Mesenchymal stem cell (in vitro differentiated cells and primary cell): ENCODE results near the gene TNNI3K.

Experiments used
- DNase-seq: peaks from one replicate; pipeline ENCODE4 v3.0.0-alpha.2; 2013
- H2AFZ ChIP-seq: one replicate; pipeline ENCODE4 v1.6.1; 2013; ENCODE audit warnings: low read depth, mild to moderate bottlenecking, control low read depth, inconsistent platforms, low read length, moderate library complexity
- H2AK5ac ChIP-seq: 2 replicates; pipeline ENCODE4 v1.6.1; 2013; ENCODE audit warnings: low read length, moderate library complexity, mild to moderate bottlenecking, inconsistent platforms; ENCODE audit not compliant: severe bottlenecking
- H2BK120ac ChIP-seq: one replicate; pipeline ENCODE4 v1.6.1; 2013; ENCODE audit warnings: low read depth, mild to moderate bottlenecking, inconsistent platforms, low read length, moderate library complexity
- H2BK12ac ChIP-seq, 2 experiments: one replicate each; pipeline ENCODE4 v1.6.1; 2013; ENCODE audit warnings: inconsistent platforms in 2 of 2, low read length in 2 of 2, mild to moderate bottlenecking in 2 of 2, moderate library complexity in 2 of 2, control low read depth in 1 of 2
- H2BK15ac ChIP-seq: one replicate; pipeline ENCODE4 v1.6.1; 2013; ENCODE audit warnings: mild to moderate bottlenecking, low read depth, inconsistent platforms; ENCODE audit not compliant: poor library complexity, severe bottlenecking
- H2BK5ac ChIP-seq: 2 replicates; pipeline ENCODE4 v1.6.1; 2013; ENCODE audit warnings: low read depth, mild to moderate bottlenecking, low read length, control low read depth, inconsistent platforms; ENCODE audit not compliant: poor library complexity, severe bottlenecking
- H3K14ac ChIP-seq, 2 experiments: one replicate each; pipeline ENCODE4 v1.6.1; 2013; ENCODE audit warnings: inconsistent platforms in 2 of 2, low read length in 2 of 2, control low read depth in 1 of 2, mild to moderate bottlenecking in 1 of 2, moderate library complexity in 1 of 2
- H3K18ac ChIP-seq, 2 experiments: one replicate each; pipeline ENCODE4 v1.6.1; 2013; ENCODE audit warnings: inconsistent platforms in 2 of 2, low read length in 2 of 2, control low read depth in 1 of 2, low read depth in 1 of 2, mild to moderate bottlenecking in 1 of 2
- H3K23ac ChIP-seq, 2 experiments: one replicate each; pipeline ENCODE4 v1.6.1; 2013; ENCODE audit warnings: inconsistent platforms in 2 of 2, low read length in 2 of 2, mild to moderate bottlenecking in 2 of 2, moderate library complexity in 2 of 2, control low read depth in 1 of 2
- H3K27ac ChIP-seq: 2 replicates; pipeline ENCODE4 v1.5.1; 2013; ENCODE audit warnings: mild to moderate bottlenecking, moderate library complexity, low read length, control low read depth, inconsistent platforms; ENCODE audit not compliant: poor library complexity, severe bottlenecking
- H3K27me3 ChIP-seq, 2 experiments: 2 replicates each; pipeline versions ENCODE4 v1.6.1 to v1.7.0; 2013; ENCODE audit warnings: low read length in 2 of 2, mild to moderate bottlenecking in 2 of 2, moderate library complexity in 2 of 2, control low read depth in 1 of 2, inconsistent platforms in 1 of 2; ENCODE audit not compliant: control insufficient read depth in 1 of 2, insufficient read depth in 1 of 2
- H3K36me3 ChIP-seq, 2 experiments: 2 replicates each; pipeline versions ENCODE4 v1.6.1 to v1.7.0; 2013; ENCODE audit warnings: low read length in 2 of 2, control low read depth in 1 of 2, inconsistent platforms in 1 of 2, low read depth in 1 of 2, mild to moderate bottlenecking in 1 of 2; ENCODE audit not compliant: insufficient read depth in 2 of 2, control insufficient read depth in 1 of 2
- H3K4ac ChIP-seq, 2 experiments: one replicate each; pipeline ENCODE4 v1.6.1; 2013; ENCODE audit warnings: inconsistent platforms in 2 of 2, low read length in 2 of 2, mild to moderate bottlenecking in 2 of 2, moderate library complexity in 2 of 2, control low read depth in 1 of 2, low read depth in 1 of 2
- H3K4me1 ChIP-seq: 2 replicates; pipeline ENCODE4 v1.6.1; 2013; ENCODE audit warnings: low read depth, low read length, control low read depth; ENCODE audit not compliant: control insufficient read depth, insufficient read depth
- H3K4me2 ChIP-seq: 2 replicates; pipeline ENCODE4 v1.6.1; 2013; ENCODE audit warnings: low read length, mild to moderate bottlenecking, inconsistent platforms; ENCODE audit not compliant: poor library complexity, severe bottlenecking
- H3K4me3 ChIP-seq, 2 experiments: 2 replicates each; pipeline versions ENCODE4 v1.5.1 to v1.7.0; 2013; ENCODE audit warnings: low read length in 2 of 2, mild to moderate bottlenecking in 2 of 2, control low read depth in 1 of 2, low read depth in 1 of 2; ENCODE audit not compliant: insufficient read depth in 1 of 2
- H3K79me1 ChIP-seq: replicated peaks from 2 replicates; pipeline ENCODE4 v1.6.1; 2013; ENCODE audit warnings: mild to moderate bottlenecking, control low read depth, low read length, inconsistent platforms; ENCODE audit not compliant: poor library complexity, severe bottlenecking
- H3K9ac ChIP-seq: 2 replicates; pipeline ENCODE4 v1.7.0; 2013; ENCODE audit warnings: mild to moderate bottlenecking, low read length, moderate library complexity
- H3K9me3 ChIP-seq: 2 replicates; pipeline ENCODE4 v1.7.0; 2013; ENCODE audit warnings: mild to moderate bottlenecking, low read length; ENCODE audit not compliant: control insufficient read depth
- H4K8ac ChIP-seq: one replicate; pipeline ENCODE4 v1.6.1; 2013; ENCODE audit warnings: inconsistent platforms, mild to moderate bottlenecking, low read length, moderate library complexity
- H4K91ac ChIP-seq: one replicate; pipeline ENCODE4 v1.6.1; 2013; ENCODE audit warnings: mild to moderate bottlenecking, low read length, inconsistent platforms
- WGBS: methylation state at CpG from one replicate; pipeline ENCODE4 v1.1.7; 2013; ENCODE audit warnings: mixed read lengths; 5-methylcytosine and 5-hydroxymethylcytosine counted together

Gene TNNI3K

DNA sequence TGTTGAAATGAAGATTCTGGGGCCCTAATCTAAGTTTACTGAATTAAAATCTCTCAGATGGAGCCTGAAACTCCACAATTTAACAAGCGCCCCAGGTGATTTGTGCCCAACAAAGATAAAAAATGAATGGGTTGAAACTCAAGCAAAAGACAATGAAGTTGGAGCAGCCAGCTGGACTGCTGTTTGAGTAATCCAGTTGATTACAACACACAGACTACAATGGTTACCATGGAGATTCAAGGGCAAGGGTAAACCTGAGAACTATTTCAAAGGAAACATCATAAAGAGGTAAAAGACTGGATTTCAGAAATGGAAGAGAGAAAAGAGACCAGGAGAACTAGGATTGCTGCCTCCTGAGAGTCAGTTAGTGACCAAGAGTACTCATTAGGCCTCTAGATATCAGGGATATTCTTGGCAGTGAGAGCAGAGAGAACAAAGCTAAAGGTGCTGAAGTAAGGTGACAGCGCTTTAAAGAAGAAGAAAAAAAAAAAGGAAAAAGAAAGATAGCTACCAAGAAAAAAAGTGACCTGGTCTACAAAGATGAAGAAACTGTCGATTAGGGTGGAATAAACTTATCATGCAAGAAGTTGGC is 232.7 kb downstream of the TNNI3K start:
- no peak for DNase-seq
- Histone ChIP-seq H2AK5ac (no peak overlapping the region), H3K4me3 (no peak overlapping the region), H3K14ac (no peak overlapping the region), H3K9ac (no peak overlapping the region), H3K27ac (no peak overlapping the region), H3K4me2 (no peak overlapping the region), H3K36me3 (no peaks in the 10 kb centered on the region), H3K9me3 (no peaks in the 10 kb centered on the region), H3K4ac (no peak overlapping the region), H4K91ac (no peak overlapping the region), H2BK15ac (no peak overlapping the region), H2AFZ (no peak overlapping the region), H3K18ac (no peak overlapping the region), H3K27me3 (peaks cover 0 to 14% of the 10 kb centered on the region in 2 experiments), H3K79me1 (no peaks in the 10 kb centered on the region), H3K4me1 (no peaks in the 10 kb centered on the region), H2BK120ac (no peak overlapping the region), H2BK12ac (no peak overlapping the region), H2BK5ac (no peak overlapping the region), H4K8ac (no peak overlapping the region), H3K23ac (no peak overlapping the region)
- WGBS: 84% methylated on average over 3 of the region's 3 CpGs

GRCh38 chr1:74468982-74469603 is 233.9 kb downstream of the TNNI3K start:
- Histone ChIP-seq H3K4me2 (no peak overlapping the region), H3K36me3 (no peaks in the 10 kb centered on the region), H3K4ac (no peak overlapping the region), H2AFZ (no peak overlapping the region), H3K4me1 (no peaks in the 10 kb centered on the region), H2BK12ac (no peak overlapping the region), H3K9me3 (no peaks in the 10 kb centered on the region), H3K18ac (no peak overlapping the region), H3K79me1 (no peaks in the 10 kb centered on the region), H4K91ac (no peak overlapping the region), H4K8ac (no peak overlapping the region), H2BK120ac (no peak overlapping the region), H2BK5ac (no peak overlapping the region), H3K9ac (no peak overlapping the region), H3K27ac (no peak overlapping the region), H3K23ac (no peak overlapping the region), H3K4me3 (no peak overlapping the region), H2AK5ac (no peak overlapping the region), H2BK15ac (no peak overlapping the region), H3K14ac (no peak overlapping the region), H3K27me3 (peaks cover 0 to 14% of the 10 kb centered on the region in 2 experiments)
- WGBS: no CpG with 5 or more reads among the region's 2 CpGs
- peak; percentile 28 for DNase-seq

- Histone ChIP-seq H3K4me3 (no peak overlapping the region), H3K9me3 (no peaks in the 10 kb centered on the region), H3K27me3 (peaks cover 0 to 14% of the 10 kb centered on the region in 2 experiments)
Measured at GRCh38 chr1:74470251-74470650, 235.1 kb downstream of the TNNI3K start.

DNA sequence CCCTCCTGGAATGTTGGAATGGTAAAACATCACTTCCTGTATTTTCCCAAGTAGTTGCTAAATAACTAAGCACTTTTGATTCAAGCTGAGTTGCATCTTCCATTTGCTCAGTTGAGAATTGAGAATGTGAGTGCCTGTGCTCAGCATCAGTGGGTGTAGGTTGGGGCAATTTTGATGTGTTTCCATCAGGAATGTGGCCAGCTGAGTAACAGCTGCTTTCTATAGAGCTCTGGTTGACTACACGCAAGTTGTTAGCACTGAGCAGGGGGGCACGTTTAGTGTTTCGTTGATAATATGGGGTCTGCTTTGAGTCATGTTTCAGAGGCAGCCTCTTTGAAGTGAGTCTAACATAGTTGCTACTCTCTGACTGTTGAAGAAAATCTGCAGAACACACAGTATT is 235.7 kb downstream of the TNNI3K start:
- Histone ChIP-seq H2AFZ (no peak overlapping the region), H3K18ac (no peak overlapping the region), H3K9me3 (no peaks in the 10 kb centered on the region), H3K36me3 (no peaks in the 10 kb centered on the region), H3K14ac (no peak overlapping the region), H2BK12ac (no peak overlapping the region), H3K23ac (no peak overlapping the region), H4K91ac (no peak overlapping the region), H2BK5ac (no peak overlapping the region), H3K4me2 (no peak overlapping the region), H3K27me3 (peaks cover 0 to 14% of the 10 kb centered on the region in 2 experiments), H4K8ac (no peak overlapping the region), H3K4ac (no peak overlapping the region), H3K27ac (no peak overlapping the region), H3K4me3 (no peak overlapping the region), H3K9ac (no peak overlapping the region), H3K79me1 (no peaks in the 10 kb centered on the region), H2BK120ac (no peak overlapping the region), H3K4me1 (no peaks in the 10 kb centered on the region), H2BK15ac (no peak overlapping the region), H2AK5ac (no peak overlapping the region)
- DNase-seq: no peak
- 26% methylated on average over 3 of the region's 3 CpGs for WGBS

More at GRCh38 chr1:74470251-74470650, 235.1 kb downstream of the TNNI3K start:
- no peak overlapping the region for H2BK12ac ChIP-seq
- H3K4me2 ChIP-seq: no peak overlapping the region
- H4K91ac ChIP-seq: no peak overlapping the region
- H3K4ac ChIP-seq: no peak overlapping the region
- no peak overlapping the region for H2BK5ac ChIP-seq
- H3K23ac ChIP-seq: no peak overlapping the region
- H4K8ac ChIP-seq: no peak overlapping the region
- H3K18ac ChIP-seq: no peak overlapping the region
- no peak for DNase-seq
- no peaks in the 10 kb centered on the region for H3K36me3 ChIP-seq
- no peaks in the 10 kb centered on the region for H3K79me1 ChIP-seq
- H3K14ac ChIP-seq: no peak overlapping the region
- no peak overlapping the region for H2BK120ac ChIP-seq
- H3K4me1 ChIP-seq: no peaks in the 10 kb centered on the region
- H2AFZ ChIP-seq: no peak overlapping the region
- no peak overlapping the region for H3K9ac ChIP-seq
- H3K27ac ChIP-seq: no peak overlapping the region
- H2AK5ac ChIP-seq: no peak overlapping the region
- WGBS: 86% methylated on average over 3 of the region's 3 CpGs
- no peak overlapping the region for H2BK15ac ChIP-seq
